MCF 10A (cell line): ENCODE data around the gene PRRT1B. TPM values are rescaled to one million over a fixed set of nuclear protein-coding genes. Genes with fewer than 3 reads are reported as not detected.

ENCODE experiments used
- BruUV-seq: library from RNA; stranded (reverse); fragments of 400-500 nt; replicated peaks from 2 replicates; lab custom pipeline; 2021; lab: Mats Ljungman, UMichigan
- CTCF ChIA-PET: fragments of 300-600 bp; sonication (Branson Sonifier 250); formaldehyde crosslinking; extraction: SDS; loops from one replicate; lab custom pipeline; 2021; ENCODE audit warnings: antibody characterized with exemption, inconsistent platforms; lab: Yijun Ruan, JAX
- POLR2A ChIA-PET: fragments of 300-600, 350-650 bp; sonication (Branson Sonifier 250); formaldehyde crosslinking; extraction: SDS; loops from one replicate; lab custom pipeline; 2020; ENCODE audit warnings: antibody characterized with exemption, inconsistent platforms; lab: Yijun Ruan, JAX
- DNase-seq: peaks from one replicate; pipeline ENCODE4 v3.0.0-alpha.2; 2018; ENCODE audit not compliant: unreplicated experiment
- H3K27ac Mint-ChIP-seq: one replicate; pipeline ENCODE4 v1.8.0; 2022; ENCODE audit warnings: mild to moderate bottlenecking, low read depth, mixed read lengths; ENCODE audit not compliant: unreplicated experiment
- H3K27me3 Mint-ChIP-seq: one replicate; pipeline ENCODE4 v1.8.0; 2022; ENCODE audit warnings: mixed read lengths; ENCODE audit not compliant: insufficient read depth, unreplicated experiment
- H3K36me3 Mint-ChIP-seq: one replicate; pipeline ENCODE4 v1.8.0; 2022; ENCODE audit warnings: mild to moderate bottlenecking, moderate library complexity, mixed read lengths; ENCODE audit not compliant: insufficient read depth, unreplicated experiment
- H3K4me1 Mint-ChIP-seq: one replicate; pipeline ENCODE4 v1.8.0; 2022; ENCODE audit warnings: mixed read lengths; ENCODE audit not compliant: insufficient read depth, unreplicated experiment
- H3K4me3 Mint-ChIP-seq: one replicate; pipeline ENCODE4 v1.8.0; 2022; ENCODE audit warnings: mild to moderate bottlenecking, moderate library complexity, mixed read lengths; ENCODE audit not compliant: unreplicated experiment
- H3K9me3 Mint-ChIP-seq: one replicate; pipeline ENCODE4 v1.8.0; 2022; ENCODE audit warnings: mixed read lengths; ENCODE audit not compliant: unreplicated experiment
- intact Hi-C: fragments of 100-400 bp; cut with micrococcal nuclease; formaldehyde crosslinking; loops from 2 replicates; pipeline ENCODE4 v1.14.1; 2022
- total RNA-seq: library from RNA; stranded (reverse); gene quantifications from 2 replicates; pipeline ENCODE4 v1.2.3, GENCODE V29; 2022
- TF ChIP-seq, protein P1 (sequence below): fragments of 200-600 bp; IDR thresholded peaks from one replicate; pipeline ENCODE4 v1.8.0; 2022; ENCODE audit warnings: antibody characterized with exemption, mild to moderate bottlenecking; ENCODE audit not compliant: unreplicated experiment

Gene PRRT1B
- total RNA-seq, 1 experiment from 2014 or later = not detected

DNA sequence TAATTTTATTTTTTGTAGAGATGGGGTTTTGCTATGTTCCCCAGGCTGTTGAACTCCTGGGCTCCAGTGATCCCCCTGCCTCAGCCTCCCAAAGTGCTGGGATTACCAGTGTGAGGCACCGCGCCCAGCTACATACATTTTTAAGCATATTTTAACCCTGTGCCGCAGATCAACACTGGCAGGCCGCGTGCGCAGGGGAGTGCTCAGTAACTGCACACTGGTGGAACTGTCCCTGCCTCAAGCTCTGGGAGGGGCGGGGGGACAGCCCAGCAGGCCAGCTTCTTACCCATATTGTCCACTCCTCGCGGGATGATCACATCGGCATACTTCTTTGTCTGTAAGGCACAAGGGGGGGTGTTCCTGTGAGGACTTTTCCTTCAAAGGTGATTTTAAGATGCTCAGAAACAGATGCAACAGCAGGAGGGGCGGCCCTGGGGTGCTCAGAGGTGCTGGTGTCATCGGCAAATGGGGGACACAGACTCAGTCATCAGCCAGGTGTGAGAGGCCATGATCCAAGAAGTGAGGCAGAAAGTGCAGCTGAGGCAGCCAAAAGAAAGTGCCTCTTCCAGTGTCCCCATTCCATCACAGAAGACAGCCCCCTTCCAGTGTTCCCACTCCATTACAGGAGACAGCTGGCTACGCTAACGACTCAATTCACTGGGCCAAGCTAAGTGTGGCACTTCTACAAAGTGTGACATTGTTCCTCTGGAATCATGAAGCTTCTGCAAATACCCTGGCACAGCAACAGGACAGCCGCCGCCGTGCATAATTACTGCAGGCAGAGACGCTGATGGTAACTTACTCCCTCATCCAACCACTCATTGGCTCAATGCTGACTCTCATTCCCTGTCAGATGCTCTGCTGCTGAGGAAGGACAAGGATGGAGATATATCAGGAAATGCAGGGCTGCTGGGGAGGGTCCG is 19.4 kb upstream of the PRRT1B start:
- H3K9me3 Mint-ChIP-seq = no peaks in the 10 kb centered on the region
- no peak overlapping the region for H3K27ac Mint-ChIP-seq
- no peak overlapping the region for H3K4me3 Mint-ChIP-seq
- H3K4me1 Mint-ChIP-seq = no peaks in the 10 kb centered on the region
- no TSS peak for BruUV-seq
- intact Hi-C loops = no loop called here
- peaks cover 57% of the 10 kb centered on the region for H3K36me3 Mint-ChIP-seq
- ChIA-PET CTCF (interaction anchor here (0.6 kb wide), 1 partner anchor 189 kb away, joined by 4 read pairs; no protein-coding TSS in a partner anchor), POLR2A (interaction anchor here (0.8 to 1.0 kb wide), 2 partner anchors 9 to 10 kb away, joined by 3 read pairs; no protein-coding TSS in a partner anchor)
- H3K27me3 Mint-ChIP-seq = no peaks in the 10 kb centered on the region
- TF ChIP-seq, protein P1, sequence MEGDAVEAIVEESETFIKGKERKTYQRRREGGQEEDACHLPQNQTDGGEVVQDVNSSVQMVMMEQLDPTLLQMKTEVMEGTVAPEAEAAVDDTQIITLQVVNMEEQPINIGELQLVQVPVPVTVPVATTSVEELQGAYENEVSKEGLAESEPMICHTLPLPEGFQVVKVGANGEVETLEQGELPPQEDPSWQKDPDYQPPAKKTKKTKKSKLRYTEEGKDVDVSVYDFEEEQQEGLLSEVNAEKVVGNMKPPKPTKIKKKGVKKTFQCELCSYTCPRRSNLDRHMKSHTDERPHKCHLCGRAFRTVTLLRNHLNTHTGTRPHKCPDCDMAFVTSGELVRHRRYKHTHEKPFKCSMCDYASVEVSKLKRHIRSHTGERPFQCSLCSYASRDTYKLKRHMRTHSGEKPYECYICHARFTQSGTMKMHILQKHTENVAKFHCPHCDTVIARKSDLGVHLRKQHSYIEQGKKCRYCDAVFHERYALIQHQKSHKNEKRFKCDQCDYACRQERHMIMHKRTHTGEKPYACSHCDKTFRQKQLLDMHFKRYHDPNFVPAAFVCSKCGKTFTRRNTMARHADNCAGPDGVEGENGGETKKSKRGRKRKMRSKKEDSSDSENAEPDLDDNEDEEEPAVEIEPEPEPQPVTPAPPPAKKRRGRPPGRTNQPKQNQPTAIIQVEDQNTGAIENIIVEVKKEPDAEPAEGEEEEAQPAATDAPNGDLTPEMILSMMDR = no peak
- DNase-seq = no peak

DNA sequence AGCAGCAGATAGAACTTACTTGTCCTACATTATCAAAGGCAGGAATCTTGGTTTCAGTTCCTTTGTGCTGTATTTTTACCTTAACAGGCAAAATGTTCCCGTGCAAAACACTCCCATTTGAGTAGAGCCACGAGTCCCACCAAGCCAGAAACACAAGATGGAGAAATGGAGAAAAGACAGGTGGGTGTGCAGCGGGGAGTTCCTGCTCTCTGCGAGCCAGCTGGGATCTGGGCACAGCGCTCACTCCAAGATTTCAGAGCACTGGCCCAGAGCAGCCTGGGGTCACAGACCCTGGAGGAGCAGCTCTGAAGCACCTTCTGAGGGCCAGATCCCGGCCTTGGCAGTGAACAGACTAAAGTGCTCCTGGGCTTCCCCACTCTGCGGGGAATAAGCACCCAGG is 17.1 kb upstream of the PRRT1B start:
- no peaks in the 10 kb centered on the region for H3K27me3 Mint-ChIP-seq
- no peak overlapping the region for H3K4me3 Mint-ChIP-seq
- no peak overlapping the region for H3K27ac Mint-ChIP-seq
- BruUV-seq = no TSS peak
- DNase-seq = no peak
- TF ChIP-seq, protein P1 = no peak
- H3K9me3 Mint-ChIP-seq = no peaks in the 10 kb centered on the region
- POLR2A ChIA-PET = no interaction called here
- CTCF ChIA-PET = no interaction called here
- H3K4me1 Mint-ChIP-seq = no peaks in the 10 kb centered on the region
- intact Hi-C loops = no loop called here
- peaks cover 39% of the 10 kb centered on the region for H3K36me3 Mint-ChIP-seq

DNA sequence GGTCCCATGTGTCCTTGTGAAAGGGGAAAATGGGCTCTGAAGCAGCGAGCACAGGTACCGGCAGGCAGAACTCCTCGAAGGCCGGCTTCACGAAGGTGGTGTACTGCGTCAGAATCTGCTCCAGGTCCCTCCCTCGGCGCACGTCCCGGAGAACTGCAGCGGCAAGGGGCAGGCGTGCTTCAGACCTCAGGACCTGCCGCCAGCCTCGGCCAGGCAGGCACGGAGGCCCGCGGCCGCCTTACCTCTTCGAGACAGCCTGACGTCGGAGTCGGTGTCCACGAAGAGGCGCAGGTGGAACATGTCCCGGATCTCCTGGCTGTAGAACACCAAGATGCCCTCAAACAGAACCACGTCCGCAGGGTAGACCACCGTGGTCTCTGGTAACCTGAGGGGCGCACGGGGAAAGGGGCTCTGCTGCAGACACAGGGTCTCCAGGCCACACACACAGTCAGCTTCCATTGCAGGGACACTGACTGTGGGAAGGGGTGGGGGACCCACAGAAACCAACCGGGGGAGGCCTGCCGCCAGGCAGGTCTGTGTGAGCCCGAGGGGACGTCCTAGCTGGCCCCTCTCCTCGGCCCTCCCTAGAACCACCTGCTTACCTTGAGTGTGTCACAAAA is 16.3 kb upstream of the PRRT1B start:
- no TSS peak for BruUV-seq
- Mint-ChIP-seq H3K4me1 (no peaks in the 10 kb centered on the region), H3K27ac (no peak overlapping the region), H3K27me3 (no peaks in the 10 kb centered on the region), H3K4me3 (no peak overlapping the region), H3K9me3 (no peaks in the 10 kb centered on the region), H3K36me3 (peaks cover 31% of the 10 kb centered on the region)
- ChIA-PET POLR2A (no interaction called here), CTCF (no interaction called here)
- intact Hi-C loops = no loop called here
- no peak for DNase-seq
- TF ChIP-seq, protein P1 = no peak
